OCI-LY3 (cell line): Measurements from ENCODE around the gene BTD.

Source experiments
- H2AFZ ChIP-seq: fragments of 200-600, 300-600 bp; shearing (Covaris generic); 2 replicates; pipeline ENCODE4 v1.6.0; 2014; ENCODE audit warnings: antibody characterized with exemption, low read depth, low read length
- H3K27ac ChIP-seq: fragments of 200-600, 300-600 bp; sonication (generic); 2 replicates; pipeline ENCODE4 v1.5.1; 2014; ENCODE audit warnings: mild to moderate bottlenecking, low read length, moderate library complexity, mixed read lengths
- H3K27me3 ChIP-seq: fragments of 200-600, 300-600 bp; sonication (generic); 2 replicates; pipeline ENCODE4 v1.6.1; 2014; ENCODE audit warnings: low read depth, low read length, mixed read lengths
- H3K36me3 ChIP-seq: fragments of 200-600, 300-600 bp; sonication (generic); replicated peaks from 2 replicates; pipeline ENCODE3; 2014; ENCODE audit warnings: low read depth, low read length, mixed read lengths
- H3K4me1 ChIP-seq: fragments of 300-600, 200-600 bp; sonication (generic); 2 replicates; pipeline ENCODE4 v1.6.1; 2014; ENCODE audit warnings: low read length, mixed read lengths
- H3K4me2 ChIP-seq: fragments of 200-600, 300-600 bp; sonication (generic); 2 replicates; pipeline ENCODE4 v1.6.1; 2014; ENCODE audit warnings: low read length, mixed read lengths
- H3K4me3 ChIP-seq: fragments of 300-600, 200-600 bp; sonication (generic); 2 replicates; pipeline ENCODE4 v1.5.1; 2014; ENCODE audit warnings: antibody characterized with exemption, mild to moderate bottlenecking, low read length, moderate library complexity
- H3K79me2 ChIP-seq: fragments of 300-600, 200-600 bp; shearing (Covaris generic); 2 replicates; pipeline ENCODE4 v1.6.1; 2014; ENCODE audit warnings: mild to moderate bottlenecking, low read length, mixed read lengths
- H3K9ac ChIP-seq: fragments of 300-600, 200-600 bp; shearing (Covaris generic); 2 replicates; pipeline ENCODE4 v1.6.0; 2014; ENCODE audit warnings: mild to moderate bottlenecking, low read length, moderate library complexity
- H3K9me3 ChIP-seq: fragments of 200-600, 300-600 bp; shearing (Covaris generic); 2 replicates; pipeline ENCODE4 v1.6.1; 2014; ENCODE audit warnings: low read length, mixed read lengths; ENCODE audit not compliant: insufficient read depth
- H4K20me1 ChIP-seq: fragments of 200-600, 300-600 bp; sonication (generic); 2 replicates; pipeline ENCODE4 v1.6.1; 2016; ENCODE audit warnings: low read length, mixed read lengths; ENCODE audit not compliant: insufficient read depth
- CTCF ChIP-seq: fragments of 200-600, 300-600 bp; sonication (generic); IDR thresholded peaks from 2 replicates; pipeline ENCODE4 v1.5.1; 2014; ENCODE audit warnings: antibody characterized with exemption, low read length, low read depth
- EZH2phosphoT487 ChIP-seq: fragments of 200-600 bp; shearing (Covaris generic); IDR thresholded peaks from 2 replicates; pipeline ENCODE4 v1.6.1; 2018; ENCODE audit warnings: antibody characterized with exemption, mixed run types, low read depth

The BTD gene

GRCh38 chr3:15591928-15592327, 9.6 kb upstream of the BTD start:
- Histone ChIP-seq H3K36me3 (peaks cover 8% of the 10 kb centered on the region), H3K4me3 (no peak overlapping the region), H3K9ac (no peak overlapping the region), H4K20me1 (no peaks in the 10 kb centered on the region), H3K79me2 (no peaks in the 10 kb centered on the region), H3K9me3 (no peaks in the 10 kb centered on the region), H3K27me3 (no peaks in the 10 kb centered on the region), H3K4me1 (no peaks in the 10 kb centered on the region), H3K27ac (no peak overlapping the region), H3K4me2 (no peak overlapping the region), H2AFZ (no peak overlapping the region)
- TF ChIP-seq CTCF, result no peak
- TF ChIP-seq EZH2phosphoT487, result no peak

- Histone ChIP-seq H3K4me2 (no peak overlapping the region), H3K27ac (no peak overlapping the region), H2AFZ (no peak overlapping the region), H3K4me1 (no peaks in the 10 kb centered on the region), H3K36me3 (peaks cover 17% of the 10 kb centered on the region), H3K27me3 (no peaks in the 10 kb centered on the region), H4K20me1 (no peaks in the 10 kb centered on the region), H3K9ac (no peak overlapping the region), H3K9me3 (no peaks in the 10 kb centered on the region), H3K4me3 (no peak overlapping the region), H3K79me2 (no peaks in the 10 kb centered on the region)
- TF ChIP-seq EZH2phosphoT487 (no peak), CTCF (no peak)
Measured at GRCh38 chr3:15592968-15593367, 8.6 kb upstream of the BTD start.

- Histone ChIP-seq H2AFZ (no peak overlapping the region), H4K20me1 (no peaks in the 10 kb centered on the region), H3K4me3 (no peak overlapping the region), H3K4me2 (no peak overlapping the region), H3K27ac (no peak overlapping the region), H3K4me1 (peaks cover 7% of the 10 kb centered on the region), H3K9me3 (no peaks in the 10 kb centered on the region), H3K36me3 (peaks cover 20% of the 10 kb centered on the region), H3K79me2 (peaks cover 9% of the 10 kb centered on the region), H3K27me3 (no peaks in the 10 kb centered on the region), H3K9ac (no peak overlapping the region)
- no peak for TF ChIP-seq EZH2phosphoT487
- TF ChIP-seq CTCF, result no peak
Measured at GRCh38 chr3:15595955-15596354, 5.6 kb upstream of the BTD start.

- peak overlapping the region; percentile 88 for H3K4me2 ChIP-seq
- no peaks in the 10 kb centered on the region for H4K20me1 ChIP-seq
- peak overlapping the region; percentile 87 for H2AFZ ChIP-seq
- H3K4me1 ChIP-seq, result peaks cover 14% of the 10 kb centered on the region
- H3K4me3 ChIP-seq, result peak overlapping the region; percentile 86
- no peaks in the 10 kb centered on the region for H3K9me3 ChIP-seq
- no peak for TF ChIP-seq EZH2phosphoT487
- TF ChIP-seq CTCF, result no peak
- H3K27ac ChIP-seq, result peak overlapping the region; percentile 72
- no peaks in the 10 kb centered on the region for H3K27me3 ChIP-seq
- H3K36me3 ChIP-seq, result peaks cover 20% of the 10 kb centered on the region
- peaks cover 11% of the 10 kb centered on the region for H3K79me2 ChIP-seq
- peak overlapping the region; percentile 65 for H3K9ac ChIP-seq
Measured at GRCh38 chr3:15601046-15601398, 523 bp upstream of the BTD start.
